ENCODE measurements around the gene FRY.

Gene FRY

GRCh38 chr13:32222046-32222676 lies 190.6 kb downstream of the FRY start:
- FAIRE-seq: no peak
- no peak for DNase-seq (ENCODE audit: insufficient read length, low spot score)
- TF ChIP-seq PAX5 (IDR thresholded peaks at IDR 0.05; ENCODE audit: insufficient read depth, low read length, severe bottlenecking) (no peak), POLR2A (IDR thresholded peaks at IDR 0.05; ENCODE audit: low read depth, low read length) (no peak), SPI1 (IDR thresholded peaks at IDR 0.05; ENCODE audit: low read depth, low read length) (no peak), TAF1 (IDR thresholded peaks at IDR 0.05; ENCODE audit: low read depth, low read length) (no peak), POU2F2 (IDR thresholded peaks at IDR 0.05; ENCODE audit: low read depth, low read length) (no peak), POLR2AphosphoS5 (IDR thresholded peaks at IDR 0.05; ENCODE audit: low read depth, low read length) (no peak)

GRCh38 chr13:32224916-32225315 lies 193.3 kb downstream of the FRY start:
- DNase-seq (ENCODE audit: insufficient read length, low spot score) (no peak), FAIRE-seq (no peak)
- TF ChIP-seq PAX5 (IDR thresholded peaks at IDR 0.05; ENCODE audit: insufficient read depth, low read length, severe bottlenecking) (no peak), POLR2AphosphoS5 (IDR thresholded peaks at IDR 0.05; ENCODE audit: low read depth, low read length) (no peak)

GRCh38 chr13:32225481-32225931 lies 193.9 kb downstream of the FRY start:
- TF ChIP-seq TAF1 (IDR thresholded peaks at IDR 0.05; ENCODE audit: low read depth, low read length) (no peak), POU2F2 (IDR thresholded peaks at IDR 0.05; ENCODE audit: low read depth, low read length) (no peak), PAX5 (IDR thresholded peaks at IDR 0.05; ENCODE audit: insufficient read depth, low read length, severe bottlenecking) (no peak), POLR2AphosphoS5 (IDR thresholded peaks at IDR 0.05; ENCODE audit: low read depth, low read length) (no peak), SPI1 (IDR thresholded peaks at IDR 0.05; ENCODE audit: low read depth, low read length) (no peak), POLR2A (IDR thresholded peaks at IDR 0.05; ENCODE audit: low read depth, low read length) (no peak)
- DNase-seq (ENCODE audit: insufficient read length, low spot score): no peak
- FAIRE-seq: no peak

GRCh38 chr13:32228330-32229041 lies 196.9 kb downstream of the FRY start:
- no peak for DNase-seq (ENCODE audit: insufficient read length, low spot score)
- TF ChIP-seq PAX5 (IDR thresholded peaks at IDR 0.05; ENCODE audit: insufficient read depth, low read length, severe bottlenecking) (no peak), SPI1 (IDR thresholded peaks at IDR 0.05; ENCODE audit: low read depth, low read length) (no peak), POU2F2 (IDR thresholded peaks at IDR 0.05; ENCODE audit: low read depth, low read length) (no peak), POLR2A (IDR thresholded peaks at IDR 0.05; ENCODE audit: low read depth, low read length) (no peak), POLR2AphosphoS5 (IDR thresholded peaks at IDR 0.05; ENCODE audit: low read depth, low read length) (no peak), TAF1 (IDR thresholded peaks at IDR 0.05; ENCODE audit: low read depth, low read length) (no peak)
- no peak for FAIRE-seq

GRCh38 chr13:32229443-32229842 lies 197.9 kb downstream of the FRY start:
- no peak for TF ChIP-seq POLR2A (IDR thresholded peaks at IDR 0.05; ENCODE audit: low read depth, low read length)
- no peak for TF ChIP-seq POLR2AphosphoS5 (IDR thresholded peaks at IDR 0.05; ENCODE audit: low read depth, low read length)
- TF ChIP-seq TAF1 (IDR thresholded peaks at IDR 0.05; ENCODE audit: low read depth, low read length): no peak
- TF ChIP-seq PAX5 (IDR thresholded peaks at IDR 0.05; ENCODE audit: insufficient read depth, low read length, severe bottlenecking): no peak
- no peak for TF ChIP-seq POU2F2 (IDR thresholded peaks at IDR 0.05; ENCODE audit: low read depth, low read length)
- TF ChIP-seq SPI1 (IDR thresholded peaks at IDR 0.05; ENCODE audit: low read depth, low read length): no peak
- DNase-seq (ENCODE audit: insufficient read length, low spot score): no peak
- no peak for FAIRE-seq

GRCh38 chr13:32232263-32232662 lies 200.7 kb downstream of the FRY start:
- no peak for DNase-seq (ENCODE audit: insufficient read length, low spot score)
- no peak for FAIRE-seq
- TF ChIP-seq TAF1 (IDR thresholded peaks at IDR 0.05; ENCODE audit: low read depth, low read length) (no peak), SPI1 (IDR thresholded peaks at IDR 0.05; ENCODE audit: low read depth, low read length) (no peak), PAX5 (IDR thresholded peaks at IDR 0.05; ENCODE audit: insufficient read depth, low read length, severe bottlenecking) (no peak), POU2F2 (IDR thresholded peaks at IDR 0.05; ENCODE audit: low read depth, low read length) (no peak), POLR2A (IDR thresholded peaks at IDR 0.05; ENCODE audit: low read depth, low read length) (no peak), POLR2AphosphoS5 (IDR thresholded peaks at IDR 0.05; ENCODE audit: low read depth, low read length) (no peak)

GRCh38 chr13:32233062-32233461 lies 201.5 kb downstream of the FRY start:
- no peak for FAIRE-seq
- TF ChIP-seq SPI1 (IDR thresholded peaks at IDR 0.05; ENCODE audit: low read depth, low read length) (no peak), PAX5 (IDR thresholded peaks at IDR 0.05; ENCODE audit: insufficient read depth, low read length, severe bottlenecking) (no peak), TAF1 (IDR thresholded peaks at IDR 0.05; ENCODE audit: low read depth, low read length) (no peak), POLR2AphosphoS5 (IDR thresholded peaks at IDR 0.05; ENCODE audit: low read depth, low read length) (no peak), POLR2A (IDR thresholded peaks at IDR 0.05; ENCODE audit: low read depth, low read length) (no peak), POU2F2 (IDR thresholded peaks at IDR 0.05; ENCODE audit: low read depth, low read length) (no peak)
- DNase-seq (ENCODE audit: insufficient read length, low spot score): no peak

GRCh38 chr13:32234914-32235313 lies 203.3 kb downstream of the FRY start:
- no peak for FAIRE-seq
- DNase-seq (ENCODE audit: insufficient read length, low spot score): no peak

GRCh38 chr13:32237681-32238080 lies 206.1 kb downstream of the FRY start:
- TF ChIP-seq POLR2AphosphoS5 (IDR thresholded peaks at IDR 0.05; ENCODE audit: low read depth, low read length) (no peak), POLR2A (IDR thresholded peaks at IDR 0.05; ENCODE audit: low read depth, low read length) (no peak), POU2F2 (IDR thresholded peaks at IDR 0.05; ENCODE audit: low read depth, low read length) (no peak), PAX5 (IDR thresholded peaks at IDR 0.05; ENCODE audit: insufficient read depth, low read length, severe bottlenecking) (no peak)
- no peak for FAIRE-seq
- no peak for DNase-seq (ENCODE audit: insufficient read length, low spot score)

More at GRCh38 chr13:32234914-32235313, 203.3 kb downstream of the FRY start:
- TF ChIP-seq POLR2AphosphoS5 (IDR thresholded peaks at IDR 0.05; ENCODE audit: low read depth, low read length): no peak
- TF ChIP-seq TAF1 (IDR thresholded peaks at IDR 0.05; ENCODE audit: low read depth, low read length): no peak
- TF ChIP-seq POLR2A (IDR thresholded peaks at IDR 0.05; ENCODE audit: low read depth, low read length): no peak
- TF ChIP-seq POU2F2 (IDR thresholded peaks at IDR 0.05; ENCODE audit: low read depth, low read length): no peak

GRCh38 chr13:32243695-32244094 lies 212.1 kb downstream of the FRY start:
- DNase-seq (ENCODE audit: insufficient read length, low spot score) (no peak), FAIRE-seq (no peak)
- no peak for TF ChIP-seq SPI1 (IDR thresholded peaks at IDR 0.05; ENCODE audit: low read depth, low read length)
- TF ChIP-seq POLR2A (IDR thresholded peaks at IDR 0.05; ENCODE audit: low read depth, low read length): no peak
- TF ChIP-seq POU2F2 (IDR thresholded peaks at IDR 0.05; ENCODE audit: low read depth, low read length): no peak
- no peak for TF ChIP-seq PAX5 (IDR thresholded peaks at IDR 0.05; ENCODE audit: insufficient read depth, low read length, severe bottlenecking)
- no peak for TF ChIP-seq TAF1 (IDR thresholded peaks at IDR 0.05; ENCODE audit: low read depth, low read length)
- no peak for TF ChIP-seq POLR2AphosphoS5 (IDR thresholded peaks at IDR 0.05; ENCODE audit: low read depth, low read length)

Measured in GM12891 (cell line).